Liver (tissue), 3 donors: ENCODE measurements around the gene SNAPC2.

Source experiments
- HNF4A ChIP-seq, 2 donors: conservative IDR thresholded peaks; 2 replicates each; pipeline ENCODE4 v1.6.1; 2016; ENCODE audit warnings: antibody characterized with exemption in 2 of 2, mild to moderate bottlenecking in 2 of 2
- NR2F2 ChIP-seq: IDR thresholded peaks from 2 replicates; pipeline ENCODE4 v1.6.1; 2016; ENCODE audit warnings: antibody characterized with exemption
- RXRA ChIP-seq, 2 donors: IDR thresholded peaks; 2 replicates each; pipeline ENCODE4 v1.6.1; 2017 to 2018; ENCODE audit warnings: antibody characterized with exemption in 2 of 2, mild to moderate bottlenecking in 1 of 2
- TAF1 ChIP-seq: conservative IDR thresholded peaks from 2 replicates; pipeline ENCODE4 v1.6.1; 2016; ENCODE audit warnings: antibody characterized with exemption, mild to moderate bottlenecking
- YY1 ChIP-seq: IDR thresholded peaks from 2 replicates; pipeline ENCODE4 v1.6.1; 2016; ENCODE audit warnings: antibody characterized with exemption, mild to moderate bottlenecking
- TF ChIP-seq, protein P1 (sequence below): fragments of 150-350 bp; IDR thresholded peaks from 2 replicates; pipeline ENCODE4 v1.5.1; 2017; ENCODE audit warnings: improper control_type of control experiment, low read depth, low read length; ENCODE audit not compliant: missing input control
- TF ChIP-seq, protein P2 (sequence below): IDR thresholded peaks from 2 replicates; pipeline ENCODE4 v1.6.1; 2016; ENCODE audit warnings: antibody characterized with exemption, mild to moderate bottlenecking
- donor health status: healthy.
- donor health status: healthy.

DNA sequence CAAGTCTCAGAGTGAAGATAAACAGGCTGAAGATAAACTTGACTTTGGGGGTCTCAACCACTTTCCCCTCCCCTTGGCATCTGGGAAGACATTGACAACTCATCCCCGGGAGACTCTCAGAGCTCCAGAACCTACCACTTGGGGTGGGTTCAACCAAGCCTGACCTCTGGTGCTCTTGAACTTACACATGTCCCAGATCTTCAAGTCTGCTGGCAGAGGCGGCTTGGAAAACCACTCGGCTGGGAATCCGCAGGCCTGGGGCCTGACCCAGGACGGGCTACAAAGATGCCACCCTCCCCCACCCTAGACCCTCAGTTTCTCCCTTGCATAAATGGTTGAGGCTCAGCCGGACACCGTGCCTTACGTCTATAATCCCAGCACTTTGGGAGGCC lies 31.3 kb upstream of the SNAPC2 start:
- TF ChIP-seq, protein P1, sequence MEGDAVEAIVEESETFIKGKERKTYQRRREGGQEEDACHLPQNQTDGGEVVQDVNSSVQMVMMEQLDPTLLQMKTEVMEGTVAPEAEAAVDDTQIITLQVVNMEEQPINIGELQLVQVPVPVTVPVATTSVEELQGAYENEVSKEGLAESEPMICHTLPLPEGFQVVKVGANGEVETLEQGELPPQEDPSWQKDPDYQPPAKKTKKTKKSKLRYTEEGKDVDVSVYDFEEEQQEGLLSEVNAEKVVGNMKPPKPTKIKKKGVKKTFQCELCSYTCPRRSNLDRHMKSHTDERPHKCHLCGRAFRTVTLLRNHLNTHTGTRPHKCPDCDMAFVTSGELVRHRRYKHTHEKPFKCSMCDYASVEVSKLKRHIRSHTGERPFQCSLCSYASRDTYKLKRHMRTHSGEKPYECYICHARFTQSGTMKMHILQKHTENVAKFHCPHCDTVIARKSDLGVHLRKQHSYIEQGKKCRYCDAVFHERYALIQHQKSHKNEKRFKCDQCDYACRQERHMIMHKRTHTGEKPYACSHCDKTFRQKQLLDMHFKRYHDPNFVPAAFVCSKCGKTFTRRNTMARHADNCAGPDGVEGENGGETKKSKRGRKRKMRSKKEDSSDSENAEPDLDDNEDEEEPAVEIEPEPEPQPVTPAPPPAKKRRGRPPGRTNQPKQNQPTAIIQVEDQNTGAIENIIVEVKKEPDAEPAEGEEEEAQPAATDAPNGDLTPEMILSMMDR: no peak
- TF ChIP-seq RXRA (IDR thresholded peaks at IDR 0.05) (no peak), HNF4A (conservative IDR thresholded peaks at IDR 0.05) (no peak), YY1 (no peak), TAF1 (no peak), NR2F2 (no peak)
- TF ChIP-seq, protein P2, sequence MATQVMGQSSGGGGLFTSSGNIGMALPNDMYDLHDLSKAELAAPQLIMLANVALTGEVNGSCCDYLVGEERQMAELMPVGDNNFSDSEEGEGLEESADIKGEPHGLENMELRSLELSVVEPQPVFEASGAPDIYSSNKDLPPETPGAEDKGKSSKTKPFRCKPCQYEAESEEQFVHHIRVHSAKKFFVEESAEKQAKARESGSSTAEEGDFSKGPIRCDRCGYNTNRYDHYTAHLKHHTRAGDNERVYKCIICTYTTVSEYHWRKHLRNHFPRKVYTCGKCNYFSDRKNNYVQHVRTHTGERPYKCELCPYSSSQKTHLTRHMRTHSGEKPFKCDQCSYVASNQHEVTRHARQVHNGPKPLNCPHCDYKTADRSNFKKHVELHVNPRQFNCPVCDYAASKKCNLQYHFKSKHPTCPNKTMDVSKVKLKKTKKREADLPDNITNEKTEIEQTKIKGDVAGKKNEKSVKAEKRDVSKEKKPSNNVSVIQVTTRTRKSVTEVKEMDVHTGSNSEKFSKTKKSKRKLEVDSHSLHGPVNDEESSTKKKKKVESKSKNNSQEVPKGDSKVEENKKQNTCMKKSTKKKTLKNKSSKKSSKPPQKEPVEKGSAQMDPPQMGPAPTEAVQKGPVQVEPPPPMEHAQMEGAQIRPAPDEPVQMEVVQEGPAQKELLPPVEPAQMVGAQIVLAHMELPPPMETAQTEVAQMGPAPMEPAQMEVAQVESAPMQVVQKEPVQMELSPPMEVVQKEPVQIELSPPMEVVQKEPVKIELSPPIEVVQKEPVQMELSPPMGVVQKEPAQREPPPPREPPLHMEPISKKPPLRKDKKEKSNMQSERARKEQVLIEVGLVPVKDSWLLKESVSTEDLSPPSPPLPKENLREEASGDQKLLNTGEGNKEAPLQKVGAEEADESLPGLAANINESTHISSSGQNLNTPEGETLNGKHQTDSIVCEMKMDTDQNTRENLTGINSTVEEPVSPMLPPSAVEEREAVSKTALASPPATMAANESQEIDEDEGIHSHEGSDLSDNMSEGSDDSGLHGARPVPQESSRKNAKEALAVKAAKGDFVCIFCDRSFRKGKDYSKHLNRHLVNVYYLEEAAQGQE: no peak
